GM10248 (cell line): Measurements from ENCODE around the gene HCAR1.

ENCODE experiments used
- CTCF ChIA-PET: fragments of 300-600 bp; sonication (Branson Sonifier 250); formaldehyde crosslinking; extraction: SDS; loops from one replicate; lab custom pipeline; 2021; ENCODE audit warnings: antibody characterized with exemption; lab: Yijun Ruan, JAX
- POLR2A ChIA-PET: fragments of 350-650 bp; sonication (Branson Sonifier 250); formaldehyde crosslinking; extraction: SDS; loops from one replicate; lab custom pipeline; 2020; ENCODE audit warnings: antibody characterized with exemption; lab: Yijun Ruan, JAX
- DNase-seq: peaks from one replicate; pipeline ENCODE4 v3.0.0; 2012; ENCODE audit errors: extremely low spot score
- CTCF ChIP-seq: IDR thresholded peaks from 2 replicates; pipeline ENCODE4 v1.5.1; 2012; ENCODE audit warnings: mild to moderate bottlenecking, low read depth; ENCODE audit errors: extremely low read depth, missing control alignments, control extremely low read depth

Gene HCAR1

GRCh38 chr12:122749569-122750332, 19.1 kb upstream of the HCAR1 start:
- POLR2A ChIA-PET: no interaction called here
- no peak for DNase-seq

GRCh38 chr12:122747224-122748135, 16.8 kb upstream of the HCAR1 start:
- ChIA-PET CTCF (interaction anchor here (1.1 to 1.2 kb wide), 2 partner anchors 109 to 110 kb away, joined by 3 read pairs; no protein-coding TSS in a partner anchor), POLR2A (no interaction called here)
- DNase-seq: no peak
- no peak for TF ChIP-seq CTCF

More at GRCh38 chr12:122749569-122750332, 19.1 kb upstream of the HCAR1 start:
- CTCF ChIA-PET: interaction anchor here (1.7 kb wide), 1 partner anchor 112 kb away, joined by 11 read pairs; no protein-coding TSS in a partner anchor
- TF ChIP-seq CTCF: no peak

GRCh38 chr12:122743895-122744525, 13.4 kb upstream of the HCAR1 start:
- TF ChIP-seq CTCF: no peak
- POLR2A ChIA-PET: no interaction called here
- DNase-seq: no peak
- CTCF ChIA-PET: no interaction called here

- CTCF ChIA-PET: no interaction called here
- no peak for DNase-seq
- TF ChIP-seq CTCF: no peak
- POLR2A ChIA-PET: no interaction called here
Measured at GRCh38 chr12:122740351-122740750, 9.7 kb upstream of the HCAR1 start.

GRCh38 chr12:122738571-122738970, 7.9 kb upstream of the HCAR1 start:
- CTCF ChIA-PET: interaction anchor here (1.3 kb wide), 1 partner anchor 11 kb away, joined by 4 read pairs; no protein-coding TSS in a partner anchor
- POLR2A ChIA-PET: interaction anchor here (0.5 kb wide), 1 partner anchor 1090 kb away, joined by 3 read pairs; no protein-coding TSS in a partner anchor
- no peak for TF ChIP-seq CTCF
- DNase-seq: no peak

GRCh38 chr12:122732611-122733010, 2.0 kb upstream of the HCAR1 start:
- no peak for TF ChIP-seq CTCF
- CTCF ChIA-PET: interaction anchor here (0.9 to 1.0 kb wide), 2 partner anchors 13 to 334 kb away, joined by 3 read pairs; no protein-coding TSS in a partner anchor
- POLR2A ChIA-PET: no interaction called here
- no peak for DNase-seq
